HG02885 (cell line): Measurements from ENCODE around the gene ERP44.
"Not testable (repeated sequence)": the region's sequence is repeated elsewhere in the genome, so short reads cannot be mapped to it uniquely, and the experiment has no call there.

ENCODE experiments used
- ATAC-seq: cut with Tn5 transposase; IDR thresholded peaks from one replicate; pipeline ENCODE4 v1.9.1; 2021; ENCODE audit warnings: mild to moderate bottlenecking; ENCODE audit not compliant: unreplicated experiment, poor library complexity

ERP44 gene

GRCh38 chr9:100101608-100102007 lies 2.8 kb upstream of the ERP44 start:
- no peak for ATAC-seq

DNA sequence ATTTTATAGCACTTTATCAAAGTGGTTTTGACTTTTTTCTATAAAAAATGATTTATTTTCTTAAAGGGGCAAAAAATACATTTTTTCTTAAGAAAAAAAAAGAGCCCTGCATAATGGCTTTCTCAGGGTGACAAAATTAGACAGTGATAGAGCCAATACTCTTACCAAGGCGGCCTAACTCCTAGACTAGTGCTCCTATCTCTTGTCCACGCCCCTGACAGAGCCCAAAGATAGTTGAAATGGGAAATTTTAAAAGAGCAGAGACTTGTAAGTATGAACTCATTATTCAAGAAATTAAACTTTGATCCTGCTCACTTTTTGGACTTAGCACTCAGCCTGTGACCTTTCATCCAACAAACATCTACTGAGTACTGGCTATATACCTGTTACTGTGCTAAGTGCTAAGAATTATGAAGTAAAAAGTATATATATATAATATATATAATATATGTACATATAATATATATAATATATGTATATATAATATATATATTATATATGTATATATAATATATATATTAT lies 1.4 kb upstream of the ERP44 start:
- no peak for ATAC-seq

DNA sequence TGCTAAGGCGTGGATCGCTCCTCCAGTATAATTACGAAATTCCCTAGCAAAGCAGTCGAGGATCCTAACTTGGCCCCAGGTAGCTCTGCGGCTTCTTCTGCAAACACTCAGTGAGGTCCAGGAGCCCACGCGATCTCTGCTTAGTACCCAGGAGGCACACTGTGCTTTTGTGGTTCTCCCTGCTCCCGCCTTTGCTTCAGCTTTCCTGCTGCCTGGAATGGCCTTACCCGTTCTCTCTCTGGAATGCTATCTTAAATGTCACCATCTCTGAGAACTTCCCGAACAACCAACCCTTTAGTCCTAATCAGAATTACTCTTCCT lies 882 bp upstream of the ERP44 start:
- peak; percentile 11 for ATAC-seq

GRCh38 chr9:100098046-100098886 lies 534 bp downstream of the ERP44 start:
- ATAC-seq: peak; percentile 1

GRCh38 chr9:100096378-100096916 lies 2.4 kb downstream of the ERP44 start:
- ATAC-seq: no peak

- not testable (repeated sequence) for ATAC-seq
These were observed 4.4 kb downstream of the ERP44 start for GRCh38 chr9:100094411-100094810.

DNA sequence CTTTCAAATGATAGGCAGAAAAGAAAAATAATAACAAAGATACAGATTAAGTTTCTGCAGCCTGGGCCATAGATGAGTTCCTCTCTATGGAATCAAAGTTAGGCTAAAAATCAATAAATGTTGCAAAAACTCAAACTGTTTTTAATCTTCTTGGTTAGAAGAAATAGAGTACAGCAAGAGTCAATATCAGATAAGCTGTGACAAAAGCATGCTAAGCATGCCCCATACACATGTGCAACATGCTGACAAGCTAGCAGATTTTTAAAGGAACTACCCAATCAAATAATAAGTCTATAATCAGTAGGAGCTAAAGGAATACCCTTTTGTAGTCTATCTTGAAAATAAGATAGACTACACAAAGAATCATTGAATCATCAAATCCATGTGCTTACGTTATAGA lies 6.7 kb downstream of the ERP44 start:
- no peak for ATAC-seq

DNA sequence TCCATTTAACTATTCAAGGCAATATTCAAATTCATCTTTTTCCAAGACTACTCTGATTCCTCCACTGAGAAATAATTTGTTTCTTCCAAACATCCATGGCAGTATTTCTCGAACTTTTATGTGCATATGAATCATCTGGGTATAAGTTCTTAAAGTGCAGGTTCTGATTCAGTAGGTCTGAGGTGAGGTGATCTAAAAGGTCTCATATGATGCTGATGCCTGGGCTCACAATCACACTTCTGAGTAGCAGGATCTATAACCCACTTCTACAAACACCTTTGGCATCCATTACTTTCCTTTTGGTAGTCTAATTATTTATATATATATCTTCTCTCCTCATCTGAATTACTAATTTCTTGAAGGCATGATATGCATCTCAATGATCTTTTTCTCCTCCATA lies 7.2 kb downstream of the ERP44 start:
- no peak for ATAC-seq

DNA sequence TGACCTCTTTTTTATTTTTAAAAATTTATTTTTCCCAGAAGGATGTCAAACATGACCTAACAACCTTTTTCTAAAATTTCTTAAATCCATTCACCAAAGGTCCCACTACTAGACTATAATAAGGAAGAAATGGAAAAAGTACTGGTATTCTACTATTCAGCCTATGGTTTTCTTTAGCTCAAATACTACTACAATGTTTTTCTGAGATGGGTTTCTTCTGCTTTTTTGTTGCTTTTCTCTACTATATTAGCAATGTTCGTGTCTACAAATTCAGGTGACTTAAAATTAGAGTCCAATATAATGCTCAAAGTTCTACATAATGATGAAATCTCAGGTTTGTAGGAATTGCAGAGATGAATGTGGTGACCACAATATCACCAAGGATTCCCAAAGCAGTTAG lies 7.9 kb downstream of the ERP44 start:
- ATAC-seq: no peak

GRCh38 chr9:100088202-100088601 lies 10.6 kb downstream of the ERP44 start:
- no peak for ATAC-seq

- no peak for ATAC-seq
These were observed 11.6 kb downstream of the ERP44 start for GRCh38 chr9:100087218-100087617.

DNA sequence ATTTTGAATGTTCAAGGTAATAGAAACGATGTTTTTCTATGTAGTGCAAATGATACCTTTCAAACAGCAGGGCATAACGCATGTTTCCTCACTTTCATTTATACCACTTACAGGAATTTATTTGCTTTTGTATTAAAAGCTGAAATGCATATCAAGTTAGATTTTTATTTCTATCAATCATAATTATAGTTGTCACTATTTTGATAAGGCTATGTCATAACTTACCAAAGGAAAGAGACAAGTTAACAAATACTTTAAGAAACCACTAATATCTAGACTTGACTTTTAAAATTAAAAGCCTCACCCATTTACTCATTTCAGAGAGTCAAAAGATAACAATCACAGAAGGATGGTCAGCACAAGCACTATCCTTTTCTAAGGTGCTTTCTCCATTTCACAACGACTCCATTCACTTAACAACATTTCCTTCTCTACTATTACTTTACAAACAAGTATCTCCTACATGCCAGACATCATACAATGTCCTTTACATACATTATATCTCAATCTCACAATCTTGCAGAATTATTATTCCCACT lies 12.6 kb downstream of the ERP44 start:
- no peak for ATAC-seq

DNA sequence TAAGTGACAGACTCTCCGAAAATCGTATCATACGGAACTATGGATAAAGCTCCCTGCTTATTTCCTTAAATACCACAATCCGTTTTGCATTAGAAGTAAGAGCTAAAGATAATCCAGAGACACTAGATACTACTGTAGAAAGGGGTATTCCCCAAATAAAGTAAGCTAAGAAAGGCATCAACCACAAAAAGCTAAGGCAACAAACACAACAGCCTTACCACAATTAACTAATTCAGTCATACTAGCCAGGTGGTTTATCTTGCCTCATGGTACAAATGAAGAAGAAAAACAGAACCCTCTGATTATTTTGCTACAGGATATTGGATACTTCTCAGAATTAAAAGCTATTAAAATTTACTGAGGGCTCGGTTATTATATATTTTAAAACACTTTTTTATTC lies 14.1 kb downstream of the ERP44 start:
- ATAC-seq: peak; percentile 82

DNA sequence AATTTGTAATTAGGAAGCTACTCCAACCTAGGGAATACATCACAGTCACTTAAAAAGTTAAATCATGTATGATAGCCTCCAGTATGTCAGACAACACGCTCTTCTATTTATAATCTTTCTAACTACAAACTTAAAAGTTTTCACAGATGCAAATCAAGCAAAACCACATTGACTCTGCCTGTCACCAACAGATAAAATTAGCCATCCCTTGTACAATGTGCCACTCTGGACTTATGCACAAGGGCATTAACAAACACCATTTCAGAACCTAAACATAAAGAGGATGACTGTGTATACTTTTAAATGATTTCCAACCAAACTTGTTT lies 14.7 kb downstream of the ERP44 start:
- peak; percentile 53 for ATAC-seq

- ATAC-seq: peak; percentile 45
These were observed 15.2 kb downstream of the ERP44 start for GRCh38 chr9:100083448-100084127.

DNA sequence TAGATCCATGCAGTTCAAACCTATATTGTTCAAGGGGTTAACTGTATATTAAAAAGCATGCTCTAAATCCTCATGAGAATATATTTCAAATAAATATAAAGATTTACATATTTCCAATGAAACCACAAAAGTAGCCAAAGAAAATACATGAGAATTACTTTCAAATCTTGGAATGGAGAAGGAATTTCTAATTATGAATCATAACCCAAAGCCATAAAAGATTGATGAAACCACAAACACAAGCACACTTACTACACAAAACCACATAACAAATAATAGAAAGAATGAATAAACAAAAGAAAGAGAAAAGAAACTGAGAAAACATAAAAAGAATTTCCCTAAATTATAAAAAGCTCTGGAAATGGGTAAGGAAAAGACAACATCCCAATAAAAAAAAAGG lies 16.0 kb downstream of the ERP44 start:
- no peak for ATAC-seq

- not testable (repeated sequence) for ATAC-seq
These were observed 22.5 kb downstream of the ERP44 start for GRCh38 chr9:100076256-100076655.

DNA sequence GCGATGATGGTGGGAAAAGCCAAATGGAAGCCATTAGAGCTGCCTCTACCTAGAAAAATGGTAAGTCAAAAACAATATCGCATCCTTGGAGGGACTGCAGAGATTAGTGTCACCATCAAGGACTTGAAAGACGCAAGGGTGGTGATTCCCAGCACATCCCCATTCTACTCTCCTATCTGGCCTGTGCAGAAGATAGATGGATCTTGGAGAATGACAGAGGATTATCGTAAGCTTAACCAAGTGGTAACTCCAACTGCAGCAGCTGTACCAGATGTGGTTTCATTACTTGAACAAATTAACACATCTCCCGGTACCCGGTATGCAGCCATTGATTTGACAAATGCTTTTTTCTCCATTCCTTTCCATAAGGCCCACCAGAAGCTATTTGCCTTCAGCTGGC lies 23.8 kb downstream of the ERP44 start:
- no peak for ATAC-seq

- ATAC-seq: no peak
These were observed 24.7 kb downstream of the ERP44 start for GRCh38 chr9:100074093-100074492.

- no peak for ATAC-seq
These were observed 26.0 kb downstream of the ERP44 start for GRCh38 chr9:100072805-100073204.

- no peak for ATAC-seq
These were observed 27.5 kb downstream of the ERP44 start for GRCh38 chr9:100071271-100071670.
